HEK293T (cell line): ENCODE data around the gene LCN1.

ENCODE experiments used
- FOXA1 ChIP-seq: fragments of 450-650 bp; IDR thresholded peaks from 2 replicates; pipeline ENCODE4 v1.6.1; 2016; ENCODE audit warnings: mild to moderate bottlenecking
- FOXM1 ChIP-seq: fragments of 450-650 bp; IDR thresholded peaks from 2 replicates; pipeline ENCODE4 v1.6.1; 2017; ENCODE audit warnings: mild to moderate bottlenecking, borderline replicate concordance
- LEF1 ChIP-seq: fragments of 450-650 bp; IDR thresholded peaks from 2 replicates; pipeline ENCODE4 v1.6.1; 2017; ENCODE audit warnings: mild to moderate bottlenecking, borderline replicate concordance
- TARDBP ChIP-seq: fragments of 450-650 bp; IDR thresholded peaks from 2 replicates; pipeline ENCODE4 v1.6.1; 2016
- ZNF384 ChIP-seq: fragments of 450-650 bp; IDR thresholded peaks from 2 replicates; pipeline ENCODE4 v1.6.1; 2016

DNA sequence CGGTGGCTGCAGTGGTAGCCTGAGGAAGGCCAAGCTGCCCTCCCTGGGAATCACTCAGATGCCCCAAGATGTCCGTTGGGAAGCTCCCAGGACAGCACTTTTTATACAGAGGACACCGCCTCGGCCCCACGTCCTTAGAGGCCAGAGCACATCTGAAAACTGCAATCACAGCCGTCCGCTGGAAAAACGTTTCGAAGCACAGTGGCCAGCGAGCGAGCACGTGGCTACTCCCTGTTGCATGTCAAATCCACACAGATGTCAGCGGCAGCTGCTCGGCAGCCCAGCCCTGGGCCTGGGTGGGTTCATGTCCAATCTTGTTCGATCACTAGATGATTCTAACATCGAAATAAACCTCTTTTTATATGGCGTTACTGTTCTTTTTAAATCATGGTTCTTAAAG is 32.7 kb upstream of the LCN1 start:
- TF ChIP-seq FOXM1 = no peak
- no peak for TF ChIP-seq TARDBP
- TF ChIP-seq LEF1 = no peak
- no peak for TF ChIP-seq ZNF384
- no peak for TF ChIP-seq FOXA1
